Hematopoietic multipotent progenitor cell treated with erythropoietin and hydrocortisone succinate and interleukin-3 and kit ligand, for 4 days (in vitro differentiated cells): Measurements from ENCODE around the gene MYEOV.

Experiments used
- DNase-seq: peaks from one replicate; pipeline ENCODE4 v3.0.0-alpha.2; 2015

Gene MYEOV

DNA sequence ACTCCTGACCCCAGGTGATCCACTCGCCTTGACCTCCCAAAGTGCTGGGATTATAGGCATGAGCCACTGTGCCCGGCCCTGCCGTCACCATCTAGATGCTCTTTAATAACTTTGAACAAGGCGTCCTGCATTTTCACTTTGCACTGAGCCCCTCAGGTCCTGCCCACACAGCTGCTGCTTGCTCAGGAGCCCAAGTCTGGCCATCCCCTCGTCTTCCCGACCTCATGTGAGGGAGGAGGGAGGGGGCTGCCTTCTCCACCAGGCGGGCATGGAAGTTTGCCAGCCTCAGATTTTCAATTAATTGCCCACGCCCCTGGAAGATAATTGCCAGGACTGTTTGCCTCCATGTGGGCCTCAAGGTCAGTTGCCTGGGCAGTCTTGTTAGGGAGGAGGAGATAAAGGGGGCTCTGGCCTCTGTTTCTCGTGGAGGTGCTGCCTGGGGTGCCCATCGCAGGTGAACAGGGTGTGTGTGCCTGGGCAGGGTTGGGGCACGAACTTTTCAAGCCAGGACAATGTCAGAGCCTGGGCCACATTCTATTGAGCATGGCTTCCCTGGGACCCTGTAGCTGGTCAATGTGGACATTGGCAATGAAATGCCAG, 27.9 kb upstream of the MYEOV start:
- no peak for DNase-seq

DNA sequence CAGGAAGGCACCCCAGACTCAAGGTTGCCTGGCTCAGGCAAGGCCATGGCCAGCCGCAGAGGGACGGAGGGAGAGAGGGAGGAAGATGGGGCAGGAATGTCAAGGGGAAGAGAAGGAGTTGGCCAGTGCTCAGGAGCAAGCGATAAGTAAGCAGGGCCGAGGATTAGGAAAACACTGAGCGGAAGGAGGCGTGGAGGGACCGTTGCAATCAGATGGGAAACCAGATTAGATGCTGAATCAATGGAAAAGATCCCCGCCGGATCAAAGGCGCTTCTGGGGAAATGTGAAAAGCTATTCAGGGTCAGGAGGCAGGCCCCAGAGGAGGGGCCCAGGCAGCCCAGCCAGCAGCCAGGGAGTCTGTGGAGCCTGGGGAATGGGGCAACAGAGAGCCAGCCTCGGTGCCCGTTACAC, 26.6 kb upstream of the MYEOV start:
- DNase-seq, result no peak

DNA sequence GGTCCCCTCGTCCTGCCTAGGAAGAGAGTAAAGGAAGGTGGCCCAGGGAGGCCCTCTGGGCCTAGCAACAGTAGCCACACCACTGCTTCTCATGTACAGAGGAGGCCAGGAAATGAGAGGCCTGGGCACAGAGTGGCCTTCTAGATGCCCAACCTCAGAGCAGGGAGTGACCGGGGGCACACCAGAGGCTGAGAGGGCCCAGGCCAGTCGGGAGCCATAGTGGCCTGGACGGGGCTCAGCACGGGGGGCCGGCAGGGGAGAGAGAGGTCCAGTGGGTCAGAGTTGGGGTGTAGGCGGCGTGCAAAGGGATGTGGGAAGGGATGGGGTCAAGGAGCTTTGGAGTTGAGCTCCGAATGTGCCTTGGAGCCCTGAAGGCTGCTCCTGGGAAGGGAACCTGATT, 25.0 kb upstream of the MYEOV start:
- DNase-seq, result no peak

DNA sequence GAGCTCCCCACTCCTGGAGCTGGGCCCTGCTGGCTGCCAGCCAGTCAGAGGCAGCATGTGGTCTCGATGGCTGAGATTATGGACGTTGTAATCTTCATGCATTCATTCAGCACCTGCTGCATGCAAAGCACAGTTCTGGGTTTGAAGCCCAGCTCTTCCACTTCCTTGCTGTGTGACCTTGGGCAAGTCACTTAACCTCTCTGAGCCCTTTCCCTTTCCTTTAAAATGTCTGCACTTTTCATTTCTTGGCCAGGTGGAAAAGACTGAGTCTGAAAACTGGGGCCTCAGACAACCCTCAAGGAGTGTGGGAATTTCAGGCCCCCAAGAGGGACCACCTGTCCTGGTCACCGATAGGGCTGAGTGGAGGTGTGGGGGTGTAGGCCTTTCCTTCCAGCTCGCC, 24.6 kb upstream of the MYEOV start:
- DNase-seq, result no peak

DNA sequence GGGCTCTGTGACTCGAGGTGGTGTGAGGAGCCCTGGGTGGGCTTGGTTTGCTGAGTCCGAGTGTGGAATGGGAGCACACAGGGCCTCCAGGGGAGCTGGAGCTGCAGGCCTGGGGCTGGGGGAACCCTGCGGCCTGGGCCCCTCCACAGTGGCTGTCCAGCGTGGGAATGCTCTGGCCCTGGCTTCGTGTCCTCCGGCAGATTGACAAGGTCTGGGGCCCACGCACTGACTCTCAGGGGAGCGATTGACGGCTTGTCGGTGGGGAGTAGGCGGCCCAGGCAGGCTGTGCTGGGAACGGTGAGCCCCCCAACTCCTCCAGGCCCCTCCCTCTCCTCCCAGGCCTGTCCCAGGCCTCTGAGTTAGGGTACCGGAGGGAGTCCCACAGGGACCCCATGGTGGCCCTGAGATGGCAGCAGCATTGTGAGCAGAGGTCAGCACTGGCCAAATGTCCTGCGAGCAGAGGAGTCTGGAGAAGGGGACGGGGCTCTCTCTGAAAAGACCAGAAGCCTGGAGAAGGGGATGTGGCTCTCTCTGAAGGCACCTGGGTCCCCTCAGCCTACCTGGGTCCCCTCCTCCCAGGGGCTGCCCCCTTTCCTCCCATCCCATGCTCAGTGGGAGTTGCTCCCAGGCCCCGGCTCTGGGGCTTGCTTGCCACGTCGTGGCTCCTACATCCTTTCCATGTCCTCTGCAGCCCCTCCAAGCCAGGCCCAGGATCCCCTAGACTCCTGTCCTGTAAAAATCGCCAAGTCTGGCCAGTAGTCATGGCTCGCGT, 23.8 kb upstream of the MYEOV start:
- DNase-seq, result no peak

DNA sequence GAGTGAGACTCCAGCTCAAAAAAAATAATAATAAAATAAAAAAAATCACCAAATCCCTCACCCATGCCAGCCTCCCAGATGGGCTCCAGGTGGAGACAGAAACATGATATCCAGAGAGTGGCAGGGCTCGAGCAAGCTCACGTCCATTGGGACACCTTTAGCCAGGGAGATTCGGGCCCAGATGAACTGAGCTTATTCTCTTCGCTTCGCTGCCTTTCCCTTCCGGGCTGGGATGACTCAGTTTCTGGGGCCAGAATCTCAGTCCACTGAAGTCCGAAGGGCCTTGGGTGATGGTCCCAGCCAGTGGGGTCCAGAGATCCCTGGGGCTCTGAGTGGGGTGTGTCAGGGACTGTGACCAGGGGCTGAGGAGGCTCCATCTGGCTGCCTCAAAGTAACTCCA, 23.0 kb upstream of the MYEOV start:
- DNase-seq, result no peak

DNA sequence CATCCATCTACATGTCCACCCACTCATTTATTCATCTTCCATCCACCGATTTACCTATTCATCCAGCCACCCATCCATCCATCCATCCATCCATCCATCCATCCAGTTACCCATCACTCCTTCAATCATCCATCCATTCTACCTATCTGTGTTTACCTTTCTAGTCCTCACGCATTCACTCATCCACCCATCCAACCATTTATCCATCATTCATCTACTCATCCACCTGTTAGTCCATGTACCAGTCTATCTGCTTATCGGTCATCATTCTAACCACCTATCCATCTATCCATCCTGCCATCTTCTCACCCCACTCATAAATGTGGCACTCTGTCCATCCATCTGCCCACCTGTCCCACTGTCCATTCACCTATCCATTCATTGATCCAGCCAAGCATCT, 21.9 kb upstream of the MYEOV start:
- no peak for DNase-seq

DNA sequence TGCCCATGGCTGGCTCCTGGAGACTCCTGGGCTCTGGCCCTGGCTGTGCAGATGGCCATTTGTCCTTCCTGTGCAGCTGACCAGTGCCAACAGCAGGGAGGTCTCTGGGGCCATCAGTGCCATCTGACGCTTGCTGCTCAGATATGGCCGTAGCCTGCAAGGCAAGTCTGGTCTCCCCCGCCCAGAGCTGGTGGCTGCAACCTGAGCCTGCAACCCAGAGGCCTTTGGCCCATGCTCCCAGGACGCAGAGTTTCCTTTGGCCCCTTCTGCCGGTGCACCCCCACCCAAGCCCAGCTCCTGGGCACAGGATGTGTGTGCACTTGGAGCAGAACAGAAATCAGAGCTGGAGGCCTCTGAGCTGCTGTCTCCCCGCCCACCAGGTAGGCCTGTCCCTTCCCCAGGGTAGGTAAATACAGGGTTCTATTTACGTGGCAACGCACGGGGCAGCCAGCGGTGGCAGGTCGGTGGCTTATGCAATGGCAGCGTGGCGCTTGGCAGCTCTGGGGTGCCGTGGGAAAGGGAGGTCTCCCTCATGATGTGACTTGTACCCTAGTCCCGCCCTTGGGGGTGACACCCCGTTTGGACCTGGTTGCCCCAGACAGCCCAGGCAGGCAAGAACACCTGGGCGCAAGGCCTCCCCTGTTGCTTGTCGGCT, 21.0 kb upstream of the MYEOV start:
- DNase-seq, result no peak

DNA sequence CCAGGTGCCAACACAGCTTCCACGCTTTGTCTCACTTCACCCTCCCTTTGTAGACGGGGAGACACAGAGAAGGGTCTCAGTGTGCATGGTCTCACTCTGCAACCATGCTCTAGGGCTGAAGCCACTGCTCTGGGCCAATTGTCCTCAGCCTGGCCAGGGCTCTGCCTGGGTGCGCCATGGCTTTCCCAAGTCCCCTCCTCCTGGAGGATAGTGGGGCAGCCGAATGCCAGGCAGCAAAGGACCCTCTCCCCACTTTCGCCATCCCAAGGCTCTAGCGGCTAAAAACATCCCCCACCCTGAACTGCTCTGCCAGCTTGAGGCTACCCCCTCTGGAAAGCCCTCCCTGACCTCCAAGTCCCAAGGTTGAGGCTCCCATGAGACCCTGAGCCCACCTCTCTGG, 20.4 kb upstream of the MYEOV start:
- no peak for DNase-seq

DNA sequence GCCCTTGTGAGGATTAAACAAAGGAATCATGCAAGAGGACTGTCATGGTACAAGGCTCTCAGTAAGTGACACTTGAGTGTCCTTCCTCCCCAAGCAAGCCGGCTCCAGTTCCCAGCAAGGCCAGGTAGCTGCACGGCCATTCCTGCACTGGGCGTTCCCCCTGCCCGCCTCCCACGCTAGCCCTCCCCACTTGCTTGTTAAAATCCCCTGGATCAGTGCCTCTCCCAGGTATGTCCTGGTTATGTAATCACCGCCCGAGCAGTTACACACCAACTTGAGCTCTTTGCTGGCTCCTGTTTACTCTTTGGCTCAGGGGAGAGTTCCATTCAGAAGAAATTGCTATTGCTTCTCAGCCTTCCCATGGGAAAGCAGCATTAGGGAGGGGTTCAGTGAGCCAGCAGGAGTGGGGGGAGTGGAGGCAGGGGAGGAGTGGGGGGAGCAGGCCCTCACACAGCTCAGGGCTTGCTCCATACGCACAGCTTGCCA, 19.4 kb upstream of the MYEOV start:
- DNase-seq, result no peak

DNA sequence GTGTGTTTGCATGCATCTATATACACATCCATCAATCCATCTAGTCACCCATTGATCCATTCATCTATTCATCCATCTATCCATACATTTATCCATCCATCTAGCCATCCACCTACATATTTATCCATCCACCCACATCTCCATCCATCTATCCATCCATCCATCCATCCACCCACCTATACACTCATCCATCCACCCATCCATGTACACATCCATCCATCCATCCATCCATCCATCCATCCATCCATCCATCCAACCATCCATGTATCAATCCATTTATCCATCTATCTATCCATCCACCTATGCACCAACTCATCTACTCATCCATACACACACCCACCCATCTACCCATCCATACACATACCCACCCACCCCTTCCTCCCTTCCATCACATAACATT, 18.8 kb upstream of the MYEOV start:
- DNase-seq, result no peak

DNA sequence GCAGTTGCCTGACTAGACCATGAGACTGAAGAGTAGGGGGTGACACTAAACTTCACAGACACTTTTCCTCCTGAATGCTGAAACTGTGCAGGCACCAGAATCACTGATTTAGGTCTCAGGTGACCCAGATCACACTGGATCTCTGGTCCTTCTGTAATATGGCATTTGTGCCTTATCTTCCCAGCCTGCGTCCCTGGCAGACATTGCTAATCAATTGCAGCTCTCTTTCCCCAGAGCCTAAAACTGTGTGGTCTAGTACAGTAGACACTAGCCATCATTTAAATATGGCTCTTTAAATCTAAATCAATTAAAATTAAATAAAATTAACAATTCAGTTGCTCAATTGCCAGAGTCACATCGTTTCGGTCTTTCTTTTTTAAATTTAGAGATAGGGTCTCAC, 17.8 kb upstream of the MYEOV start:
- DNase-seq, result no peak

DNA sequence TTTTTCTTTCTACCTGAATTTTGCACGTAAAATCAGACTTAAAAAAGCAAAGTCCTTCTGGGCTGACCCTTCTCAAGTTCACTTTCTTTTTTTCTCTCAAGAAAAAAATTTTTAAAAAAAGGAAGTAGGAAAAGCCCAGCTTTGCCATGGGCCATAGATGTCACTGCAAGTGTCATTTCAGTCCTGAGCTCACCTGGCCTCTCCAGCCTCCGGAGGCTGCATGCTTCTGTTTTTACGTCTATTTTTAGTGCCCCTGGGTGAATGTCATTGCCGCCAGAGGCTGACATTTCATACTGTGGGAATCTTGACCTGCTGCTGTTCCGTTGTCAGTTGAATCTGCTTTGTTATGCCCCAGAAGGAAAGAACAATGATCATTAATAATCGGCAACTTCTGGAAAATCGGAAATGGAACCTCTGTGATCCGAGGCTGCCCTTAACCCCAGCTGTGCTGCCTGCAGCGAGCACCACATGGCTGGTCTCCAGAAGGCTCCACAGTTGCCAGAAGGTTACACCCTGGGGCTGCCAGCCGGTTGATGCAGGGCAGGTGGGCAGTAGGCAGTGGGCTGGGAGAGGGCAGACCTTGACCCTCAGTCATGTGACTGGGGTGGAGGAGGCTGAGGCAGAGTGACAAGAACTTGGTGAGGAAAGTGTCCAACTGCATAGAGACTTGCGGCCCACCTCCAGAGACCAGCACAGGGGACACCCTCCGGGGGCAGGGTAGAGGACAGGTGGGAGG, 16.7 kb upstream of the MYEOV start:
- DNase-seq, result no peak

DNA sequence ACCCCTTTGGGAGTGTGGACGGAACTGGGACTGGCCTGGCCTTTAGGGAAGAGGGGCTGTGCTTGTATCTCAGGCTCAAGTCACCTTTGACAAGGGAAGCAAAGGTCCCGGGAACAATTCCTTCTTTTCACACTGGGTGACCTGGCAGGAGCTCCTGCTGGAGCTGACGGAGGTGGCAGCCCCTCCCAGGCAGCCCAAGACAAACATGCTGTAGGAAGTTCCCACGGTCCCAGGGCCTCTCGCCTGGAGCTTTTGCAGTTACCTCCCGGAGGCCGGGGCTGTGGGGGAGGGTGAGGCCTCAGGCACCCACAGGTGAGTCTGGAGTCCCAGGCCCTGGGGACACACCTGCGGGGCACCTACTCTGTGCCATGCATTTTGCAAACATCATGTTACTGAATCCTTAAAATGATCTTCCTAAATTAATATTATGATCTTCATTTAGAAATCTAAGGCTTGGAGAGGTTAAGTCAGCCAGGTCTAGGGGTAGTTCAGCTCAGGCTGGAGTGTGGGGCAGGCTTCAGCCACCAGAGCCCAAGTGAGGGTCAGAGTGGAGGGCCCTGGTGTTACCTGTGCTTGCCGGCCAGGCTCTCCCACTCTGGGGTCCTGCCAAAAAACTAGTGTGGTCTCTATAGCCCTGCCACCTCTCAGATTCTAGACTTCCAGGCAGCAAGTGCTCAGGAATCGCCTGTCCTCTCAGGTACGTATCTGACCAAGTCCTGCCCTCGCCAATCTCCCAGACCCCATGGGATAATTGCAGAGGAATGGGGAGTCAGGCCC, 15.7 kb upstream of the MYEOV start:
- DNase-seq, result no peak

DNA sequence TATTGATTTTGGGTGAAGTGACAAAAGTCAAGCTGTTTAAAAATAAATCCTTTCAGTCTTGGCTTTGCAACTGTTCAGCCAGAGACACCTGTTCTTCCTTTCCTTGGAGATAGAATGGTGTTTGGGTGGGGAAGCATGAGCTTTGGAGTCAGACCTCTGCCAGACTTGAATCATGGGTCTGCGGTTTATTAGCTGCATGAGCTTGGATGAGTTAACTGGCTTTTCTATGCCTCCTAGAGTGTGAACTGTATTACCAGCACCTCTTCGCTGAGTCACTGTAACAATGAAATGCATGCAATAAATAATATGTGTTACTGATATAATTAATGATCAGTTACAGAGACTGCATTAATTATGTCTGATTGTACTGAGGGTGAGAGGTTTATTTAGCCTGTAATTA, 13.5 kb upstream of the MYEOV start:
- no peak for DNase-seq

DNA sequence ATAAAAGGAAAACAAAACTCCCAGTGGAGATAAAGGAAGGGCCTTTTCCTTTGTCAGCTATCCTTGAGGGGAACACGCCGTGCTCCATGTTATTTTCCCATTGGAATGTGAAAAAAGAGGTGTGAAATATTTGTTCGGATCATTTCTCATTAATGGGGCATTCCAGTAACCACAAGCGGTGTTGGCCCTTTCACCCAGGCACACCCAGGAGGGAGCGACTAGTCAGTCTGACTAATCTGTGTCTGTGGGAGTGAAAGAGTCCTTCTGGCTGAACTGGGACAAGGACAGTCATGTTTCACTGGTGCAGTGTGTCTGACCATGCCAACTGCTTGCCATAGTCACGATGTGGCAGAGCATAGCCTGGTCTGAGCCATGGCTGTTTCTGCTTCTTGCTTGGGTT, 13.0 kb upstream of the MYEOV start:
- no peak for DNase-seq

DNA sequence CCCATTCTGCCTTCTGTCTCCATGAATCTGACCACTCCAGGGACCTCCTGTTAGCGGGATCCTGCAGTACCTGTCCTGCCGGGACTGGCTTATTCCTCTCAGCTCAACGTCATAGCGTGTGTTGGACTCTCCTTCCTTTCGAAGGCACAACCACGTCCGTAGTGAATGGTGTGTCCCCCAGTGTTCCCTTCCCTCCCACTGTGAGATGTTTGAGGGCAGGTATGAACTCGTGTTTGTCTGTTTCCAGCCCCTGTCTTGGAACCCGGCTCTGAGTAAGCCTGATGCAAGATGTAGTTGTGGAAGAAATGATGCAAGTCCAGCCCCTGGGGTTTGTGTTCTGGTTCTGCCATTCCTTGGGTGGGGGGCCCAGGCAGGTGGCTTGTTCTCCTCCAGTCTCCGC, 10.5 kb upstream of the MYEOV start:
- no peak for DNase-seq

DNA sequence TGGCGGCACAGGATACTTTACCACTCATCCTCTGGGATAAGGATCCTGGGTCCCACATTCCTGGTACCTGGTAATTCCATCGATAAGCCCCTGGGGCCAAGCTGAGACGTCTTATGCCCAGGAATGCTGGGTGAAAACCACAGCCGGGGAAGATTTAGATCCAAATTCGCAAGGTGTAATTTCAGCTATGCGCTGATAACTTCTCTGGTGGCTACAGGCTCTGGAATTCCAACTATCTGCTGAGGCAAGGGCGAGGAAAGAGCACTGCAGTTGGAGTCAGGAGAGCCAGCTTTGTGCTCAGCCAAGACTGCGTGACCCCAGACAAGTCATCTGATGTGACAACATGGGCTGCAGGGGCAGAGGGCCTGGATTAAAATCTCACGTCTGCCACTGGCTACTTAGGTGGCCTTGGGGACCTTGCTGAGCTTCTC, 9.9 kb upstream of the MYEOV start:
- DNase-seq, result no peak

DNA sequence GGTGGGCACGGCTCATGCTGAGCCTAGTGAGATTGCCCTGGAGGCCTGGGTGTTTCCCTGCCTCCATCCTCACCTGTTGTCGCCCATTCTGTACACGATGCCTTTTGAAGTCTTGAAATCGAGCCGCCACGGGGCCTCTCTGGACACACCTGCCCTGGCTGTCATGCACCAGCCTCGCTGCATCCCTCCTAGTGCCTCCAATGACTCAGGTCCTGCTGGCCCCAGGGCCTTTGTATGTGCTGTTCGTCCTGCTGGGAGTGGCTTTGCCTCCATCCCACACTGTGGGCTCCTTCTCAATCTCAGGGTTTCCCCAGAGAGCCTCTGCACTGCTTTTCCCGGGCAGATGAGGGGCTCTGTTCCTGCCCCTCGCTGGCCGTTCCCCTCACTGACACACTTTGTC, 8.9 kb upstream of the MYEOV start:
- no peak for DNase-seq

DNA sequence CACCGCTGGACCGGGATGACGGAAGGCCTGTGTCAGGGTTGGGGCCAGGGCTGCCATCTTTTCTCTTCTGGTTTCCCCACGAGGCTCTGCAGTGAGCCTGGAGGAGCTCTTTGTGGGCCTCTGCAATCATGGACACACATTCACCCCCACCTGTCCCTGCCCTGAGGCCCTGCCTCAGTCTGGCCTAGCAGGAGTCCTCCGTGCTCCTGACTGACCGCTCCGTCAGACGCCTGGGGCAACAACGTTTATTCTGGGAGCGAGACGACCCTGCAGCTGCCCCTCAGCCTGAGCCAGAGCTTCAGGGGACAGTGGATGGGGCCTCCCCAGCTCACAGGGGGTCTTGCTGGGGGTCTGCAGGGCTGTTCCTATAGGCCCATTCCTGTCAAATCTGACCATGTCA, 8.2 kb upstream of the MYEOV start:
- DNase-seq, result no peak

DNA sequence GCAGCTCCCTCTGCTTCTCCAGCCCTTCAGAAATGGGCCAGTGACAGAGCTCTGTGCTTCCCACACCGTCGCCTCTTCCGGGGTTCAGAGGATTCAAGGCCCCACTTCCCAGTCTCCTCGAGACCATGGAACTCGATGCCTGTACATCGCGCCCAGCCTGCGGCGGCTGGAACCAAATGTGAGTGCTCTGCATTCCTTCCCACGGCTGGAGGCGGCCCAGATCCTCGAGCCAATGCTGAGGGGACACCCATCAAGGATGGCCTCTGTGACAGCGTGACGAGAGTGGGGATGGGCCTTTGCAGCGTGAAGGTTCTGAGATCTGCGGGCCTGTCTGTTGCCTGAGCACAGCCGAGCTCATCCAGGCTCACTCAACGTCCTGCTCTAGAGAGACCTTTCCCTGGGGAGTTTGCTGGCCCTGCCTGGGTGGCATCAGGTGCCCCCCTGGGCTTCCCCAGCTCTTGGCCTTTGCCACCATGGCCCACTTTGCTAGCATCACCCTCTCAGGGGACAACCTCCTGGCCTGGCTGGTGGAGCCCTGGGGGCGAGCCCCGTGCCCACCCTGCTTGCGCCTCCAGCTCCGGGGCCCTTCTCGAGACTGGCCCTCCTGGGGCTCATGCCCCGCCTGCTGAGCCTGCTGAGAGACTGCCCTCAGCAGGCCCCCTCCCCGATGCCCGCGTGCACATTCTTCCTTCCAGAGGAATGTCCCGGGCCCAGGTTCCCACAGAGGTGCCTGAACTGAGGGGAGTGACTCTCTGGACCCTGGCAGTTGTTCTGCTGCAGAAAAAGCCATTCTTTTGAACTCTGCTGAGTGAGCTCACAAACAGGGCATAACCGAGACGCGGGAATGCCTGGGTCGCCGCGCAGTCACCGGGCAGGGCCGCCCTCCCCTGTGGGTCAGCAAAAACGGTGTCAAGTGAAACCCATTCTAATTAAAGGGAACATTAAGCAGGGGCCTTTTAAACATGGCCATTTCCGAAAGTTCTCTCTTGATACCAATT, 7.3 kb upstream of the MYEOV start:
- no peak for DNase-seq
